Lower lobe of right lung (tissue), 2 donors: ENCODE measurements around the gene UHRF1. TPM values are rescaled to one million over a fixed set of nuclear protein-coding genes. Genes with fewer than 3 reads are reported as not detected.

Experiments
- ATAC-seq, 2 donors: fragments of 200-7000 bp; cut with Tn5 transposase; one replicate each; pipeline ENCODE4 v1.9.1; 2020 to 2022; ENCODE audit warnings: mild to moderate bottlenecking in 2 of 2, moderate library complexity in 2 of 2
- DNase-seq: peaks from one replicate; pipeline ENCODE4 v3.0.0-alpha.2; 2020
- H3K27ac ChIP-seq: fragments of 200-600 bp; one replicate; pipeline ENCODE4 v1.8.0; 2022
- H3K27me3 ChIP-seq: fragments of 200-600 bp; one replicate; pipeline ENCODE4 v1.8.0; 2022; ENCODE audit warnings: low read depth
- H3K36me3 ChIP-seq: fragments of 200-600 bp; one replicate; pipeline ENCODE4 v1.8.0; 2022; ENCODE audit warnings: mild to moderate bottlenecking
- H3K4me1 ChIP-seq: fragments of 200-600 bp; one replicate; pipeline ENCODE4 v1.8.0; 2022
- H3K4me3 ChIP-seq: fragments of 200-600 bp; one replicate; pipeline ENCODE4 v1.8.0; 2022; ENCODE audit warnings: mild to moderate bottlenecking
- H3K9me3 ChIP-seq: fragments of 200-600 bp; one replicate; pipeline ENCODE4 v1.8.0; 2022
- CTCF ChIP-seq: fragments of 200-600 bp; IDR thresholded peaks from one replicate; pipeline ENCODE4 v1.8.0; 2022; ENCODE audit warnings: antibody characterized with exemption, mild to moderate bottlenecking
- intact Hi-C: fragments of 100-400 bp; cut with DNase I; formaldehyde crosslinking; loops from one replicate; pipeline ENCODE4 v1.11.0; 2022
- total RNA-seq: library from RNA; stranded (reverse); fragmentation: NEBNext Ultra II Directional; extraction: Animal tissue kit (Norgen Biotek cat#: 25700); gene quantifications from one replicate; pipeline ENCODE4 v1.2.1, GENCODE V29; 2021
- donor health status: DM: no; HTN: yes; CAD: no; lungs with severe emphysema.

UHRF1 gene
- total RNA-seq, 1 donor from 2014 or later = 1.3 TPM

DNA sequence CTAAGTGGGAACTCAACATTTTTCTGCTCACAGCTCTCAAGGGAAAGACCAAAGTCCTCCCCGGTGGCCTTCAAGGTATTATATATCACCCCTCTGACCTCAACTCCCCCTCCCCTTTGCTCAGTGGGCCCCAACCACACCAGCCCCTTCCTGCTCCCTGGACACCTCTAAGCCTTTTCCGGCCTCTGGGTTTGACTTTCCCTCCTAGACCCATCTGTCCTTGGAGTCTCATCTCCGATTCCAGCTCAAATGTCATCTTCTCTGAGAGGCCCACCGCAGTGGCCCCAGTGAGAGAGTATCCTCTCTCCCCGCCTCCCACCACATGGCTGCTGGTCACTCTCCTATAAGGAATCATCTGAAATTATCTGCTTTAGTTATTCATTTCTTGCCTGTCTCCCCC, 941 bp upstream of the UHRF1 start:
- ATAC-seq (no peak), DNase-seq (no peak)
- no peak overlapping the region for H3K27ac ChIP-seq
- intact Hi-C loops = no loop called here
- H3K4me3 ChIP-seq = no peak overlapping the region
- H3K36me3 ChIP-seq = no peaks in the 10 kb centered on the region
- H3K27me3 ChIP-seq = peaks cover 13% of the 10 kb centered on the region
- H3K9me3 ChIP-seq = no peaks in the 10 kb centered on the region
- peaks cover 31% of the 10 kb centered on the region for H3K4me1 ChIP-seq
- TF ChIP-seq CTCF = no peak

DNA sequence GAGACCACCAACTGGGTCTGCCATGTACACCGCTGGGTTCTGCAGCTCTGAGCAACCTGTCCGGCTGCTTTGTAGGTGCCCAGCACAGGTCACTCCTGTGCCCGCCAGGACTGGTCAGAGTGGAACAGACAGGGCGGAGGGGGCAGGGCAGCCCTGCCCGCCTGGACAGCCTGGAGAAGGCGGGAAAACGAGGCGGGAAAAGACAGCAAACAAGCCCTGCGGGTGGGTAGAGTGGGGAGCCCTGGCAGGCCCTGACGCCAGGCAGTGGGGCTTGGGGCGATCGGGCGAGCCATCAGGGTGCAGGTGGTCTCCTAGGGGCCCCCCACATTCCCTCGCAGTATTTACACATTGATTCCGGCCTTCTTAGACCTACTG, 533 bp upstream of the UHRF1 start:
- H3K36me3 ChIP-seq = no peaks in the 10 kb centered on the region
- DNase-seq (no peak), ATAC-seq (no peak)
- H3K27ac ChIP-seq = no peak overlapping the region
- peaks cover 13% of the 10 kb centered on the region for H3K27me3 ChIP-seq
- no peaks in the 10 kb centered on the region for H3K9me3 ChIP-seq
- intact Hi-C loops = no loop called here
- peaks cover 31% of the 10 kb centered on the region for H3K4me1 ChIP-seq
- no peak overlapping the region for H3K4me3 ChIP-seq
- no peak for TF ChIP-seq CTCF

GRCh38 chr19:4909897-4910593, 744 bp downstream of the UHRF1 start:
- TF ChIP-seq CTCF = no peak
- intact Hi-C loops = no loop called here
- peaks cover 31% of the 10 kb centered on the region for H3K4me1 ChIP-seq
- no peaks in the 10 kb centered on the region for H3K9me3 ChIP-seq
- peak overlapping the region; percentile 72 for H3K4me3 ChIP-seq
- ATAC-seq (peak; percentile 93 to 97), DNase-seq (peak; percentile 95)
- H3K27me3 ChIP-seq = peaks cover 13% of the 10 kb centered on the region
- no peak overlapping the region for H3K27ac ChIP-seq
- H3K36me3 ChIP-seq = no peaks in the 10 kb centered on the region

- TF ChIP-seq CTCF = no peak
- Histone ChIP-seq H3K36me3 (no peaks in the 10 kb centered on the region), H3K4me3 (peak overlapping the region; percentile 72), H3K27ac (no peak overlapping the region), H3K4me1 (peaks cover 31% of the 10 kb centered on the region), H3K27me3 (peaks cover 13% of the 10 kb centered on the region), H3K9me3 (no peaks in the 10 kb centered on the region)
- no peak for DNase-seq
- intact Hi-C loops = no loop called here
- no peak for ATAC-seq
Observed at GRCh38 chr19:4910594-4911281, 1.4 kb downstream of the UHRF1 start.

DNA sequence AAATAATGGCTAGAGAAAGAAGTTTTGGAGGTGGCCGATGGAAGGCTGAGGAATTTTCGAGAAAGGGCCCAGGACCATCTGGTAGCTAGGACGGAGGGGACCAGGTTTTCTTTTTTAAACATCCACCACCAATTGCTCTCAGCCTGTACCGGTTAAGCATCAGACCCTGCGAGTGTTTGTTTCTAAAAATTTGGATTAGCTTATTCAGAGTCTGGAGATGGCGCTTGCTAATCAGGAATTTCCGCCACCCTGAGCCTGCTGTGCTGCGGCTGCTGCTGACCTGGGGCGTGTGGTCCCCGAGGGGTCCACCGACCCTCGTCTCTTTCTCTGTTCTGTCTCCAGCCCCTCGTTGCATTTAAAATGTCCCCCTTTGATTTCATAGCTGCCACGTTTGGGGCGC, 2.0 kb downstream of the UHRF1 start:
- no peak for TF ChIP-seq CTCF
- H3K27me3 ChIP-seq = peaks cover 13% of the 10 kb centered on the region
- H3K27ac ChIP-seq = no peak overlapping the region
- DNase-seq (no peak), ATAC-seq (no peak)
- peak overlapping the region; percentile 72 for H3K4me3 ChIP-seq
- intact Hi-C loops = no loop called here
- H3K36me3 ChIP-seq = no peaks in the 10 kb centered on the region
- H3K9me3 ChIP-seq = no peaks in the 10 kb centered on the region
- peaks cover 31% of the 10 kb centered on the region for H3K4me1 ChIP-seq
